ENCODE data around the gene IL17RD.

DNA sequence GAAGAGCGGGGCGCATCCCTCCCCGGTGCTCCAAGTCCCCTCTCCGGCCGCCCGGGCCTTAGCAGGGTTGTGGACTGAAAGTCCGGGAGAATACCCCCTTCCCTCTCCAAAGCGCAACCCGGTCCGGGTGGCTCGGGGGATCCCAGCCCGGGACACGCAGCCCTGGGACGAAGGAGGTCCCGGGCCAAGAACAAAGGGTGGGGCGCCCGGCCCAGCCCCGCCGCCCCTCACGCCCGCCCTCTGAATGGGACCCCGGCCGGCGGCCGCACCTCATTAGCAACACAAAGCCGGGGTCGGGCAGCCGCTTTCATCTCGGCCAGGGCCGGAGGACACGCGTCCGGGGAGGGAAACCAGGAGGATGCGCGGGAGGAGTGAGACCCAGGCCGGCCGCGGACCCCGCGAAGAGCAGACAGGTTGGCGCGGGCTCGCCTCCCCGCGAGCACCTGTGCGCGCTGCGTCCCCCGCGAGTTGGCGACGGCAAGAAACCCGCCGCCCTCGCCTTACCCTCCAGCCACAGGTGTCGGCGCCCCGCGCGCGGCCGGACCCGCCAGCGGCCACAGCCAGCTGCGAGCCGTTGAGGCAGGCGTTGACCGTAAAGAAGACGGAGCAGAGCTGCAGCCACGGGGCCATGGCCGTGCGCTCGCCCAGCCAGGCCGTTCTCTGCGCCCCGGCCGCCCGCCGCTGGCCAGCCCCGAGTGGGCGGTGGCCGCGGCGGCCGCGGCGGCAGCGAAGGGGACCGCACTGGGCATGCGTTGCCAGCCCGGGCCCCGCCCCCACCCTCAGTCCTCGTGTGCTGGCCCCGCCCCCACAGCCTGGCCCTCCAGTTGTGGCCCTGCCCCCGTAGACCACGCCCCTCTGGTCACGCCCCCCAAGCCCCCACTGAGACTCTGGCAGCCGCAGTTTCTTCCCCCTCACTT is at the start of gene IL17RD:
- TF ChIP-seq, protein P1, sequence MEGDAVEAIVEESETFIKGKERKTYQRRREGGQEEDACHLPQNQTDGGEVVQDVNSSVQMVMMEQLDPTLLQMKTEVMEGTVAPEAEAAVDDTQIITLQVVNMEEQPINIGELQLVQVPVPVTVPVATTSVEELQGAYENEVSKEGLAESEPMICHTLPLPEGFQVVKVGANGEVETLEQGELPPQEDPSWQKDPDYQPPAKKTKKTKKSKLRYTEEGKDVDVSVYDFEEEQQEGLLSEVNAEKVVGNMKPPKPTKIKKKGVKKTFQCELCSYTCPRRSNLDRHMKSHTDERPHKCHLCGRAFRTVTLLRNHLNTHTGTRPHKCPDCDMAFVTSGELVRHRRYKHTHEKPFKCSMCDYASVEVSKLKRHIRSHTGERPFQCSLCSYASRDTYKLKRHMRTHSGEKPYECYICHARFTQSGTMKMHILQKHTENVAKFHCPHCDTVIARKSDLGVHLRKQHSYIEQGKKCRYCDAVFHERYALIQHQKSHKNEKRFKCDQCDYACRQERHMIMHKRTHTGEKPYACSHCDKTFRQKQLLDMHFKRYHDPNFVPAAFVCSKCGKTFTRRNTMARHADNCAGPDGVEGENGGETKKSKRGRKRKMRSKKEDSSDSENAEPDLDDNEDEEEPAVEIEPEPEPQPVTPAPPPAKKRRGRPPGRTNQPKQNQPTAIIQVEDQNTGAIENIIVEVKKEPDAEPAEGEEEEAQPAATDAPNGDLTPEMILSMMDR (IDR thresholded peaks at IDR 0.05), result no peak
- no peak for TF ChIP-seq EZH2 (IDR thresholded peaks at IDR 0.05)
- no peak for TF ChIP-seq EZH2phosphoT487 (IDR thresholded peaks at IDR 0.05)
